ENCODE results near the gene QKI.

Gene QKI

GRCh38 chr6:163570579-163571231 lies 156.2 kb downstream of the QKI start:
- no peak for DNase-seq (ENCODE audit: low read depth)
- no peak for TF ChIP-seq CTCF (conservative IDR thresholded peaks at IDR 0.05; ENCODE audit: low read length)

GRCh38 chr6:163571730-163572129 lies 157.2 kb downstream of the QKI start:
- H3K4me3 ChIP-seq (ENCODE audit: low read length), result no peak overlapping the region
- TF ChIP-seq CTCF (conservative IDR thresholded peaks at IDR 0.05; ENCODE audit: low read length), result no peak
- no peak for DNase-seq (ENCODE audit: low read depth)

More at GRCh38 chr6:163570579-163571231, 156.2 kb downstream of the QKI start:
- H3K4me3 ChIP-seq (ENCODE audit: low read length), result no peak overlapping the region

GRCh38 chr6:163572612-163573011 lies 158.1 kb downstream of the QKI start:
- H3K4me3 ChIP-seq (ENCODE audit: low read length), result no peak overlapping the region
- DNase-seq (ENCODE audit: low read depth), result no peak
- no peak for TF ChIP-seq CTCF (conservative IDR thresholded peaks at IDR 0.05; ENCODE audit: low read length)

- no peak for TF ChIP-seq CTCF (conservative IDR thresholded peaks at IDR 0.05; ENCODE audit: low read length)
- no peak for DNase-seq (ENCODE audit: low read depth)
- no peak overlapping the region for H3K4me3 ChIP-seq (ENCODE audit: low read length)
Measured at GRCh38 chr6:163573503-163574179, 159.1 kb downstream of the QKI start.

GRCh38 chr6:163576114-163576513 lies 161.6 kb downstream of the QKI start:
- no peak for DNase-seq (ENCODE audit: low read depth)
- TF ChIP-seq CTCF (conservative IDR thresholded peaks at IDR 0.05; ENCODE audit: low read length), result no peak
- H3K4me3 ChIP-seq (ENCODE audit: low read length), result no peak overlapping the region

GRCh38 chr6:163577404-163577803 lies 162.9 kb downstream of the QKI start:
- TF ChIP-seq CTCF (conservative IDR thresholded peaks at IDR 0.05; ENCODE audit: low read length), result no peak
- no peak for DNase-seq (ENCODE audit: low read depth)
- H3K4me3 ChIP-seq (ENCODE audit: low read length), result no peak overlapping the region
